Lung (tissue), 12 donors: Measurements from ENCODE around the gene PLD5. TPM values are rescaled to one million over a fixed set of nuclear protein-coding genes. Genes with fewer than 3 reads are reported as not detected.

Source experiments
- ATAC-seq: fragments of 200-7000 bp; cut with Tn5 transposase; one replicate; pipeline ENCODE4 v1.9.1; 2020; ENCODE audit warnings: moderate number of reproducible peaks; ENCODE audit not compliant: insufficient read depth, low FRiP score
- DNase-seq, 3 donors: peaks; one replicate each; pipeline ENCODE4 v3.0.0-alpha.2; 2013 to 2017
- H3K27ac ChIP-seq, 2 donors: one replicate each; pipeline ENCODE4 v1.5.1; 2013; ENCODE audit warnings: mild to moderate bottlenecking in 2 of 2, moderate library complexity in 2 of 2, control low read depth in 1 of 2, inconsistent platforms in 1 of 2, low read depth in 1 of 2, low read length in 1 of 2
- H3K27me3 ChIP-seq, 3 donors: one replicate each; pipeline ENCODE4 v1.5.1; 2013; ENCODE audit warnings: low read length in 2 of 3; ENCODE audit not compliant: control insufficient read depth in 3 of 3, insufficient read depth in 3 of 3
- H3K36me3 ChIP-seq, 4 donors: one replicate each; pipeline ENCODE4 v1.5.1; 2013; ENCODE audit warnings: low read length in 4 of 4, mild to moderate bottlenecking in 1 of 4, moderate library complexity in 1 of 4; ENCODE audit not compliant: control insufficient read depth in 4 of 4, insufficient read depth in 4 of 4
- H3K4me1 ChIP-seq, 5 donors: one replicate each; pipeline ENCODE4 v1.5.1; 2013; ENCODE audit warnings: low read length in 5 of 5, mild to moderate bottlenecking in 2 of 5, moderate library complexity in 1 of 5; ENCODE audit not compliant: control insufficient read depth in 5 of 5, insufficient read depth in 5 of 5
- H3K4me3 ChIP-seq: one replicate; pipeline ENCODE4 v1.5.1; 2013; ENCODE audit warnings: mild to moderate bottlenecking, control low read depth, moderate library complexity
- H3K9ac ChIP-seq, 2 donors: one replicate each; pipeline ENCODE4 v1.5.1; 2013; ENCODE audit warnings: low read length in 2 of 2, control low read depth in 1 of 2; ENCODE audit not compliant: insufficient read depth in 1 of 2
- H3K9me3 ChIP-seq, 4 donors: one replicate each; pipeline ENCODE4 v1.5.1; 2013; ENCODE audit warnings: low read length in 3 of 4, mild to moderate bottlenecking in 1 of 4, moderate library complexity in 1 of 4; ENCODE audit not compliant: control insufficient read depth in 4 of 4, insufficient read depth in 3 of 4
- WGBS, 2 donors: extraction: QIAGEN DNeasy Blood & Tissue Kit; methylation state at CpG; one replicate each; pipeline ENCODE4 v1.1.7; 2013; 5-methylcytosine and 5-hydroxymethylcytosine counted together
- polyA plus RNA-seq, 2 donors: library from polyadenylated mRNA; stranded (reverse); fragments of 200-250 nt; gene quantifications; one replicate each; pipeline ENCODE4 v1.2.1, GENCODE V29; 2013
- total RNA-seq, 2 donors: library from RNA; depleted of rRNA in 1 of 2; stranded (reverse); fragments of >200 nt in 1 of 2; gene quantifications; one replicate each; pipeline ENCODE4 v1.2.1, GENCODE V29; 2014 to 2021
- TF ChIP-seq, protein P1 (sequence below): IDR thresholded peaks from 2 replicates; pipeline ENCODE4 v1.5.1; 2012; ENCODE audit warnings: mild to moderate bottlenecking; ENCODE audit errors: control extremely low read depth, extremely low read depth
- donor health status: control.
- donor health status: control.
- donor health status: Bipolar disorder and iron deficiency.
- donor health status: healthy.
- donor health status: DM: yes; HTN: yes; CAD: no.

Gene PLD5
- total and polyA plus RNA-seq, 4 donors, result 0.09 to 0.43 (median 0.28) TPM

DNA sequence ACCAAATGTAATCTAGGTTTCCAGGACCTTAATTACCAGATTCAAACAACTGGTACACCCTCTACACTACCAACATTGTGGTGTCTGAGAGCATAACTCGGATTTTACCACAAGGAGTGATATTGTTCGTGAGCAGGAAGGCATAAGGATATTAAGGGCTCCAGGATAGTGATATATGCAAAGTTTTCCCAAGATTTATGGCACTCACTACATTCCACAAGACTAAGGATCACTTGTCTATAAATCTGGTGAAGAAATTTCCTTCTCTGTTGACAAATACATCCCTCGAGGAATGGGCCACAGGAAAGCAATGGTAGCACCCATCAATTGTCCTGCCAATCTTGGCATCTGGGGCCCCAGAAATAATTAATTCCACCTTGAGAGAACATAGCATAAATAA, 43.1 kb upstream of the PLD5 start:
- DNase-seq, result no peak
- peaks cover 0 to 2% (median 0%) of the 10 kb centered on the region in 4 donors for H3K9me3 ChIP-seq
- TF ChIP-seq, protein P1, sequence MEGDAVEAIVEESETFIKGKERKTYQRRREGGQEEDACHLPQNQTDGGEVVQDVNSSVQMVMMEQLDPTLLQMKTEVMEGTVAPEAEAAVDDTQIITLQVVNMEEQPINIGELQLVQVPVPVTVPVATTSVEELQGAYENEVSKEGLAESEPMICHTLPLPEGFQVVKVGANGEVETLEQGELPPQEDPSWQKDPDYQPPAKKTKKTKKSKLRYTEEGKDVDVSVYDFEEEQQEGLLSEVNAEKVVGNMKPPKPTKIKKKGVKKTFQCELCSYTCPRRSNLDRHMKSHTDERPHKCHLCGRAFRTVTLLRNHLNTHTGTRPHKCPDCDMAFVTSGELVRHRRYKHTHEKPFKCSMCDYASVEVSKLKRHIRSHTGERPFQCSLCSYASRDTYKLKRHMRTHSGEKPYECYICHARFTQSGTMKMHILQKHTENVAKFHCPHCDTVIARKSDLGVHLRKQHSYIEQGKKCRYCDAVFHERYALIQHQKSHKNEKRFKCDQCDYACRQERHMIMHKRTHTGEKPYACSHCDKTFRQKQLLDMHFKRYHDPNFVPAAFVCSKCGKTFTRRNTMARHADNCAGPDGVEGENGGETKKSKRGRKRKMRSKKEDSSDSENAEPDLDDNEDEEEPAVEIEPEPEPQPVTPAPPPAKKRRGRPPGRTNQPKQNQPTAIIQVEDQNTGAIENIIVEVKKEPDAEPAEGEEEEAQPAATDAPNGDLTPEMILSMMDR, result no peak
- no peaks in the 10 kb centered on the region for H3K27me3 ChIP-seq
- H3K9ac ChIP-seq, result no peak overlapping the region
- WGBS, 2 donors, result 60 to 67% methylated on average over 3 of the region's 3 CpGs
- ATAC-seq, result no peak
- H3K27ac ChIP-seq, result no peak overlapping the region
- no peaks in the 10 kb centered on the region for H3K4me1 ChIP-seq
- no peaks in the 10 kb centered on the region for H3K36me3 ChIP-seq
- H3K4me3 ChIP-seq, result no peak overlapping the region

DNA sequence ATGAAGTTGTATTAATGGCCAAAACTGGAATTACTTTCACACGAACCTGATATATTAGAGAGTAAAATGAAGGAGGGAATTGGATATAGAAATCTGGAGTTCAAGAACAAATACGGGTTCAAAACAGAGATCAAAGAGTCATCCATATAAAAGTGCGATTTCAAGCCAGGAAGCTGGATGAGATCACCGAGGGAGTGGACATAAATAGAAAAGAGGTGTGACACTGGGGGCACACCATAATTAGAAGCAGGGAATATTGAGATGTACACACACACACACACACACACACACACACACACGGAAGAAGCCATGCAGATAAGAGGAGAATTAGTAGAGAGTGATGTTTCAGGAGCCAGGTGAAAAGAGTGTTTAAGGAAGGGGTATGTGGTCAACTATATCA, 32.3 kb upstream of the PLD5 start:
- Histone ChIP-seq H3K4me3 (no peak overlapping the region), H3K27ac (no peak overlapping the region), H3K9me3 (peaks cover 0 to 4% (median 0%) of the 10 kb centered on the region in 4 donors), H3K9ac (no peak overlapping the region), H3K4me1 (no peaks in the 10 kb centered on the region), H3K36me3 (no peaks in the 10 kb centered on the region), H3K27me3 (no peaks in the 10 kb centered on the region)
- TF ChIP-seq, protein P1, result no peak
- WGBS, 2 donors, result 72 to 80% methylated on average over 5 of the region's 5 CpGs
- no peak for DNase-seq
- no peak for ATAC-seq

DNA sequence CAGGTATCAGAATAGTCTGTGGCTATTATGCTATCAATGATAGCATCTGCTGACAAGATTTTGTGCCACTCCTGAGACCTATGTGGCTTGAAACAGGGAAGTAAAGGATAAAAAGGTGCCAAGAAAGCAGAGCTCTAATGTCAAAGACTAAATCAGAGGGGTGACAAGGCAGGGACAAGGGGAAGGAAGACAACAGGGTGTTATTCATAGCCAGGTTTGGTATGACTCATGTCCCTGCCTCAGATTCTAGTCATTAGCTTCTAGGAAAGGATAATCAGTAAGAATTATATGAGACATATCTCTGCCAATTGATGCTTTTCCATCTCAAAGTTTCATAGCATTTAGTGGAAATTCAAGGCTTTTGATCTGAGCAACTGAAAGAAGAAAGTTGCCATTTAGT, 31.8 kb upstream of the PLD5 start:
- no peaks in the 10 kb centered on the region for H3K27me3 ChIP-seq
- DNase-seq (no peak), ATAC-seq (no peak)
- no peak overlapping the region for H3K4me3 ChIP-seq
- no peaks in the 10 kb centered on the region for H3K4me1 ChIP-seq
- no peaks in the 10 kb centered on the region for H3K36me3 ChIP-seq
- TF ChIP-seq, protein P1, result no peak
- no peak overlapping the region for H3K9ac ChIP-seq
- H3K9me3 ChIP-seq, result peaks cover 0 to 3% (median 0%) of the 10 kb centered on the region in 4 donors
- no peak overlapping the region for H3K27ac ChIP-seq

DNA sequence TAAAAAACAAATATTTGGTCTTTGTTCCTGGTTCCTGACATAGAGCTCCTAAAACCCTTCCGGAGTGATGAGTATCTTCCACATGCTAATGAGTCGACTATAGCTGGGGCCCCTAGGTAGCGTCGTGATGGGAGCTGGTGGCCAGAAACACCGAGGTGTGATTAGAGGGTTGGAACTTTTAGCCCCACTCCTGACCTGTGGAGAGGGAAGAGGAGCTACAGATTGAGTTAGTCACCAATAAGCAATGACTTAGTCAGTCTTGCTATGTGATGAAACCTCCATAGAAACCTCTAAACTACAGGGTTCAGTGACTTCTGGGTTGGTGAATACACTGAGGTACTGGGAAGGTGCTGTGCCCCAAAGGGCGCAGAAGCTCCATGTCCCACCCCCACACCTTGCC, 30.1 kb upstream of the PLD5 start:
- no peaks in the 10 kb centered on the region for H3K36me3 ChIP-seq
- WGBS, 2 donors, result 80 to 83% methylated on average over 6 of the region's 6 CpGs
- no peak overlapping the region for H3K27ac ChIP-seq
- no peak for DNase-seq
- H3K4me1 ChIP-seq, result no peaks in the 10 kb centered on the region
- TF ChIP-seq, protein P1, result no peak
- H3K9ac ChIP-seq, result no peak overlapping the region
- H3K27me3 ChIP-seq, result no peaks in the 10 kb centered on the region
- no peaks in the 10 kb centered on the region for H3K9me3 ChIP-seq
- H3K4me3 ChIP-seq, result no peak overlapping the region
- no peak for ATAC-seq
